OCI-LY1 (cell line): ENCODE measurements around the gene IL3.

ENCODE experiments used
- EZH2 ChIP-seq: fragments of 200-600 bp; sonication (generic), shearing (Covaris generic); IDR thresholded peaks from 2 replicates; pipeline ENCODE4 v1.8.0; 2017; ENCODE audit warnings: borderline replicate concordance, mixed run types, mild to moderate bottlenecking, antibody characterized with exemption, low read length, moderate library complexity, mixed read lengths
- TF ChIP-seq, protein P1 (sequence below): fragments of 200-600 bp; sonication (generic), shearing (Covaris generic); IDR thresholded peaks from 2 replicates; pipeline ENCODE4 v1.5.1; 2017; ENCODE audit warnings: mild to moderate bottlenecking, antibody characterized with exemption, low read length, moderate library complexity, mixed read lengths

DNA sequence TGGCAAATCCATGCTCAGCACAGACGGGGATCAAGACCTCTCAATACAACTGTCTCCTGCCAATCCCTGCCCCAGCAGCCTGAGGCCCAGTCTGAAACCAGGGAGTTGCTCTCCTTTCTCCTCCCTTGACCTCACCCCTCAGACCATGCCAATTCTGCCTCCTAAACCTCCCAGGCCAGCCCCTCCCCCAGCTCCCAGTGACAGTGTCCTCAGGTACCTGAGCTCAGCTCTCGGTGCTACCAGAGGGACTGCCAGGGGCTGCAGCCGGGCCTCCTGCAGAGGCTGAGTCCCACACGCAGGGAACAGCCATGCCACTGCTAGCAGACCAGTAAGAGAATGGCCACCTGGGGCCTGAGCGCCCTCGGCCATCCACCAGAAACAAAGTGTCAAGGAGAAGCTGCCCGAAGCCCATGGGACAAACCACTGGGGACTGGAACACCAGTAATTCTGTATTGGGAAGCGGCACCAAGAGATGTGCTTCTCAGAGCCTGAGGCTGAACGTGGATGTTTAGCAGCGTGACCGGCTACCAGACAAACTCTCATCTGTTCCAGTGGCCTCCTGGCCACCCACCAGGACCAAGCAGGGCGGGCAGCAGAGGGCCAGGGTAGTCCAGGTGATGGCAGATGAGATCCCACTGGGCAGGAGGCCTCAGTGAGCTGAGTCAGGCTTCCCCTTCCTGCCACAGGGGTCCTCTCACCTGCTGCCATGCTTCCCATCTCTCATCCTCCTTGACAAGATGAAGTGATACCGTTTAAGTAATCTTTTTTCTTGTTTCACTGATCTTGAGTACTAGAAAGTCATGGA, 557 bp upstream of the IL3 start:
- TF ChIP-seq, protein P1, sequence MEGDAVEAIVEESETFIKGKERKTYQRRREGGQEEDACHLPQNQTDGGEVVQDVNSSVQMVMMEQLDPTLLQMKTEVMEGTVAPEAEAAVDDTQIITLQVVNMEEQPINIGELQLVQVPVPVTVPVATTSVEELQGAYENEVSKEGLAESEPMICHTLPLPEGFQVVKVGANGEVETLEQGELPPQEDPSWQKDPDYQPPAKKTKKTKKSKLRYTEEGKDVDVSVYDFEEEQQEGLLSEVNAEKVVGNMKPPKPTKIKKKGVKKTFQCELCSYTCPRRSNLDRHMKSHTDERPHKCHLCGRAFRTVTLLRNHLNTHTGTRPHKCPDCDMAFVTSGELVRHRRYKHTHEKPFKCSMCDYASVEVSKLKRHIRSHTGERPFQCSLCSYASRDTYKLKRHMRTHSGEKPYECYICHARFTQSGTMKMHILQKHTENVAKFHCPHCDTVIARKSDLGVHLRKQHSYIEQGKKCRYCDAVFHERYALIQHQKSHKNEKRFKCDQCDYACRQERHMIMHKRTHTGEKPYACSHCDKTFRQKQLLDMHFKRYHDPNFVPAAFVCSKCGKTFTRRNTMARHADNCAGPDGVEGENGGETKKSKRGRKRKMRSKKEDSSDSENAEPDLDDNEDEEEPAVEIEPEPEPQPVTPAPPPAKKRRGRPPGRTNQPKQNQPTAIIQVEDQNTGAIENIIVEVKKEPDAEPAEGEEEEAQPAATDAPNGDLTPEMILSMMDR = no peak
- TF ChIP-seq EZH2 = no peak
